ENCODE data around the gene POFUT2.

The POFUT2 gene

GRCh38 chr21:45287438-45288391, at the start of gene POFUT2:
Gene POFUT2 (minus strand): TSS chr21:45287895. CDS start chr21:45287871, 24 bp downstream.
- peak; percentile 94 for DNase-seq

GRCh38 chr21:45336870-45337269, 49.2 kb upstream of the POFUT2 start:
- no peak for DNase-seq

- DNase-seq, result no peak
Observed at GRCh38 chr21:45336535-45336810, 48.8 kb upstream of the POFUT2 start.

GRCh38 chr21:45335761-45336534, 48.3 kb upstream of the POFUT2 start:
- DNase-seq, result no peak

- no peak for DNase-seq
Observed at GRCh38 chr21:45335151-45335760, 47.6 kb upstream of the POFUT2 start.

GRCh38 chr21:45334591-45335081, 46.9 kb upstream of the POFUT2 start:
- DNase-seq, result no peak

- DNase-seq, result no peak
Observed at GRCh38 chr21:45334134-45334533, 46.4 kb upstream of the POFUT2 start.

- DNase-seq, result no peak
Observed at GRCh38 chr21:45333583-45334121, 46.0 kb upstream of the POFUT2 start.

- DNase-seq, result no peak
Observed at GRCh38 chr21:45332981-45333582, 45.4 kb upstream of the POFUT2 start.

- no peak for DNase-seq
Observed at GRCh38 chr21:45332415-45332814, 44.7 kb upstream of the POFUT2 start.

GRCh38 chr21:45331531-45332147, 43.9 kb upstream of the POFUT2 start:
- no peak for DNase-seq

GRCh38 chr21:45330851-45331261, 43.2 kb upstream of the POFUT2 start:
- DNase-seq, result no peak

GRCh38 chr21:45330075-45330781, 42.5 kb upstream of the POFUT2 start:
- no peak for DNase-seq

- no peak for DNase-seq
Observed at GRCh38 chr21:45329261-45330074, 41.8 kb upstream of the POFUT2 start.

- no peak for DNase-seq
Observed at GRCh38 chr21:45328198-45329091, 40.8 kb upstream of the POFUT2 start.

- DNase-seq, result no peak
Observed at GRCh38 chr21:45327441-45328197, 39.9 kb upstream of the POFUT2 start.

- no peak for DNase-seq
Observed at GRCh38 chr21:45326891-45327440, 39.3 kb upstream of the POFUT2 start.

- no peak for DNase-seq
Observed at GRCh38 chr21:45326169-45326851, 38.6 kb upstream of the POFUT2 start.

Data from NCI-H1436 (cell line).